IMR-90 (cell line): ENCODE measurements around the gene IFIT2. TPM values are rescaled to one million over a fixed set of nuclear protein-coding genes. Genes with fewer than 3 reads are reported as not detected.

Source experiments
- ATAC-seq: fragments of 200-7000 bp; cut with Tn5 transposase; 2 replicates; pipeline ENCODE4 v1.9.1; 2020; ENCODE audit warnings: low read depth, mild to moderate bottlenecking, moderate library complexity
- BruUV-seq: library from RNA; stranded (reverse); fragments of 400-500 nt; replicated peaks from 2 replicates; lab custom pipeline; 2021; lab: Mats Ljungman, UMichigan
- CTCF ChIA-PET: fragments of 300-600 bp; formaldehyde crosslinking; extraction: SDS; loops from one replicate; lab custom pipeline; 2021; ENCODE audit warnings: antibody characterized with exemption; lab: Yijun Ruan, JAX
- POLR2A ChIA-PET: fragments of 300-600 bp; sonication (Branson Sonifier 250); formaldehyde crosslinking; loops from one replicate; lab custom pipeline; 2022; ENCODE audit warnings: antibody characterized with exemption; ENCODE audit not compliant: unreplicated experiment; lab: Charles Lee
- DNase-seq: peaks from one replicate; pipeline ENCODE4 v3.0.0; 2013
- H2AFZ ChIP-seq: replicated peaks from 2 replicates; pipeline ENCODE3; 2013; ENCODE audit warnings: low read length, mild to moderate bottlenecking; ENCODE audit not compliant: poor library complexity
- H2AK5ac ChIP-seq: 2 replicates; pipeline ENCODE4 v1.6.1; 2013; ENCODE audit warnings: low read depth, low read length, inconsistent platforms
- H2AK9ac ChIP-seq: replicated peaks from 2 replicates; pipeline ENCODE3; 2013; ENCODE audit warnings: mild to moderate bottlenecking, low read depth, low read length, moderate library complexity; ENCODE audit not compliant: poor library complexity
- H2BK120ac ChIP-seq: 2 replicates; pipeline ENCODE4 v1.6.1; 2013; ENCODE audit warnings: low read depth, low read length, inconsistent platforms
- H2BK15ac ChIP-seq: 3 replicates; pipeline ENCODE4 v1.6.1; 2013; ENCODE audit warnings: low read depth, low read length, inconsistent platforms
- H2BK20ac ChIP-seq: 2 replicates; pipeline ENCODE4 v1.6.1; 2013; ENCODE audit warnings: low read depth, mild to moderate bottlenecking, inconsistent platforms, low read length, moderate library complexity
- H2BK5ac ChIP-seq: 2 replicates; pipeline ENCODE4 v1.6.1; 2013; ENCODE audit warnings: mild to moderate bottlenecking, low read depth, low read length, inconsistent platforms; ENCODE audit not compliant: poor library complexity, severe bottlenecking
- H3K14ac ChIP-seq: replicated peaks from 2 replicates; pipeline ENCODE4 v1.6.1; 2013; ENCODE audit warnings: low read depth, low read length, inconsistent platforms
- H3K18ac ChIP-seq: 2 replicates; pipeline ENCODE4 v1.6.1; 2013; ENCODE audit warnings: low read depth, low read length, control low read depth
- H3K23ac ChIP-seq: 2 replicates; pipeline ENCODE4 v1.6.1; 2013; ENCODE audit warnings: low read depth, low read length, inconsistent platforms
- H3K27ac ChIP-seq: 2 replicates; pipeline ENCODE4 v1.5.1; 2013; ENCODE audit warnings: mild to moderate bottlenecking, control low read depth, low read length; ENCODE audit not compliant: insufficient read depth
- H3K27me3 ChIP-seq: 2 replicates; pipeline ENCODE4 v1.6.1; 2013; ENCODE audit warnings: low read length; ENCODE audit not compliant: control insufficient read depth, insufficient read depth
- H3K36me3 ChIP-seq: 2 replicates; pipeline ENCODE4 v1.6.1; 2013; ENCODE audit warnings: low read length, mixed read lengths; ENCODE audit not compliant: control insufficient read depth, insufficient read depth
- H3K4ac ChIP-seq: 2 replicates; pipeline ENCODE4 v1.6.1; 2013; ENCODE audit warnings: low read depth, low read length, inconsistent platforms
- H3K4me1 ChIP-seq: 2 replicates; pipeline ENCODE4 v1.6.1; 2013; ENCODE audit warnings: low read length, mixed read lengths; ENCODE audit not compliant: control insufficient read depth, insufficient read depth
- H3K4me2 ChIP-seq: 2 replicates; pipeline ENCODE4 v1.6.1; 2013; ENCODE audit warnings: low read depth, mild to moderate bottlenecking, control low read depth, low read length, moderate library complexity
- H3K4me3 ChIP-seq: 2 replicates; pipeline ENCODE4 v1.5.1; 2013; ENCODE audit warnings: low read depth, mild to moderate bottlenecking, control low read depth, low read length, moderate library complexity; ENCODE audit not compliant: insufficient read depth
- H3K56ac ChIP-seq: 2 replicates; pipeline ENCODE4 v1.6.1; 2013; ENCODE audit warnings: low read length, inconsistent platforms; ENCODE audit not compliant: insufficient read depth; ENCODE audit errors: extremely low read depth
- H3K79me1 ChIP-seq, 2 experiments: 2 replicates each; pipeline ENCODE4 v1.6.1; 2013; ENCODE audit warnings: low read length in 2 of 2, inconsistent platforms in 1 of 2, low read depth in 1 of 2
- H3K9ac ChIP-seq: 2 replicates; pipeline ENCODE4 v1.6.1; 2013; ENCODE audit warnings: low read depth, low read length, control low read depth
- H3K9me1 ChIP-seq: 2 replicates; pipeline ENCODE4 v1.6.1; 2013; ENCODE audit warnings: low read length, inconsistent platforms; ENCODE audit not compliant: insufficient read depth
- H3K9me3 ChIP-seq: 2 replicates; pipeline ENCODE4 v1.6.1; 2013; ENCODE audit warnings: low read length; ENCODE audit not compliant: control insufficient read depth, insufficient read depth
- H4K20me1 ChIP-seq: 2 replicates; pipeline ENCODE4 v1.6.1; 2013; ENCODE audit warnings: low read length, inconsistent platforms; ENCODE audit not compliant: insufficient read depth
- H4K5ac ChIP-seq: 2 replicates; pipeline ENCODE4 v1.6.1; 2013; ENCODE audit warnings: mild to moderate bottlenecking, low read depth, low read length, control low read depth
- H4K8ac ChIP-seq, 2 experiments: 2 replicates each; pipeline ENCODE4 v1.6.1; 2013; ENCODE audit warnings: low read depth in 2 of 2, low read length in 2 of 2, control low read depth in 1 of 2, inconsistent platforms in 1 of 2
- H4K91ac ChIP-seq: 2 replicates; pipeline ENCODE4 v1.6.1; 2013; ENCODE audit warnings: low read depth, low read length, inconsistent platforms; ENCODE audit not compliant: insufficient read depth
- CEBPB ChIP-seq: IDR thresholded peaks from 2 replicates; pipeline ENCODE4 v1.6.1; 2012; ENCODE audit warnings: low read depth, low read length, improper control_type of control experiment
- CHD1 ChIP-seq: IDR thresholded peaks from 2 replicates; pipeline ENCODE4 v1.6.1; 2012; ENCODE audit warnings: low read depth, low read length, improper control_type of control experiment
- FOS ChIP-seq: fragments of 150-350 bp; IDR thresholded peaks from 2 replicates; pipeline ENCODE4 v1.6.1; 2016; ENCODE audit warnings: low read depth, low read length
- MAFK ChIP-seq: IDR thresholded peaks from 2 replicates; pipeline ENCODE4 v1.6.1; 2012; ENCODE audit warnings: low read depth, low read length, improper control_type of control experiment
- MAZ ChIP-seq: IDR thresholded peaks from 2 replicates; pipeline ENCODE4 v1.6.1; 2012; ENCODE audit warnings: low read depth, mild to moderate bottlenecking, low read length, improper control_type of control experiment, moderate library complexity, borderline replicate concordance
- NFE2L2 ChIP-seq: fragments of 150-350 bp; IDR thresholded peaks from 2 replicates; pipeline ENCODE4 v1.6.1; 2016; ENCODE audit warnings: low read depth, mild to moderate bottlenecking, low read length
- POLR2A ChIP-seq: IDR thresholded peaks from 2 replicates; pipeline ENCODE4 v1.6.1; 2012; ENCODE audit warnings: mild to moderate bottlenecking, low read depth, low read length
- RAD21 ChIP-seq: IDR thresholded peaks from 2 replicates; pipeline ENCODE4 v1.6.1; 2012; ENCODE audit warnings: low read length, improper control_type of control experiment
- RCOR1 ChIP-seq: IDR thresholded peaks from 2 replicates; pipeline ENCODE4 v1.6.1; 2012; ENCODE audit warnings: mild to moderate bottlenecking, low read length, improper control_type of control experiment; ENCODE audit not compliant: insufficient replicate concordance
- RFX5 ChIP-seq: IDR thresholded peaks from 2 replicates; pipeline ENCODE4 v1.8.0; 2012; ENCODE audit warnings: low read depth, mild to moderate bottlenecking, low read length, moderate library complexity
- WGBS, 2 experiments: methylation state at CpG; one replicate each; pipeline versions ENCODE4 v1.1.5 to v1.1.7; 2013; ENCODE audit warnings: missing lambda C conversion rate in 2 of 2; ENCODE audit not compliant: insufficient read length in 1 of 2; ENCODE audit errors: extremely low coverage in 2 of 2; 5-methylcytosine and 5-hydroxymethylcytosine counted together
- dilution Hi-C: fragments of 300-500 bp; cut with HindIII; formaldehyde crosslinking; loops from one replicate; pipeline ENCODE4 v1.14.3; 2018; ENCODE audit warnings: low sequenced_read_pairs; ENCODE audit not compliant: unreplicated experiment
- in situ Hi-C: fragments of 300-500 bp; cut with MboI; formaldehyde crosslinking; loops from 3 replicates; pipeline ENCODE4 v1.14.3; 2019; ENCODE audit warnings: low sequenced_read_pairs, inconsistent platforms, mixed read lengths
- intact Hi-C: fragments of 100-400 bp; cut with micrococcal nuclease; formaldehyde crosslinking; loops from 2 replicates; pipeline ENCODE4 v1.10.0; 2022
- polyA plus RNA-seq, 3 experiments: library from polyadenylated mRNA; depleted of rRNA; stranded (reverse); fragments of >200 nt; gene quantifications; 2 replicates each; pipeline ENCODE4 v1.2.3, GENCODE V29; 2012; ENCODE audit warnings: low replicate concordance in 1 of 3
- total RNA-seq: library from RNA; depleted of rRNA; stranded (reverse); fragments of >200 nt; gene quantifications from 2 replicates; pipeline ENCODE4 v1.2.3, GENCODE V29; 2012
- TF ChIP-seq, protein P1 (sequence below): conservative IDR thresholded peaks from 2 replicates; pipeline ENCODE4 v1.5.1; 2012; ENCODE audit warnings: mild to moderate bottlenecking, low read depth, low read length, improper control_type of control experiment
- TF ChIP-seq, protein P2 (sequence below): fragments of 150-350 bp; IDR thresholded peaks from 2 replicates; pipeline ENCODE4 v1.6.1; 2017; ENCODE audit warnings: mild to moderate bottlenecking, antibody characterized with exemption, low read length, low read depth

IFIT2 gene
- total and polyA plus RNA-seq, 2 of the 4 experiments (the other 2 are of a cell fraction), result 1.1 to 2.2 TPM

DNA sequence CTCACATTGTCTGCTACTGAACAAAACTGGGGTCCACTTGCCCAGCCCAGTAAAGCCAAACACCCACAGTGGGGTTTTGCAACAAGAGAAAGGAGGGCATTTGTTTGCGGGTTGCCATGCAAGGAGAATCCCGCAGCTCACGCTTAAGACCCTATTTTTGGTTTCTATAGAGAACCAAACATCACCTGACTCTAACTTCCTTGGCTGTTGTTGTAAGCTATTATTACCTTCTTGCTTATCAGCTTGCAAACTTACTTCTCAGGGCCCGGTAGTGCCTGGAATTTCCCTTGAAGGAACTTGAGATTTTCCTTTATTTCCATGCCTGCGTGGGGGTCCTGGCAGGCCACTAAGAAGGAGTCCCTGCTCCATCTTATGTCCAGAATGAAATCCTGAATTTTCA, 46.6 kb downstream of the IFIT2 start:
- H3K9me3 ChIP-seq, result no peaks in the 10 kb centered on the region
- H3K79me1 ChIP-seq, result no peaks in the 10 kb centered on the region
- dilution Hi-C loops (no loop called here), intact Hi-C loops (no loop called here), in situ Hi-C loops (no loop called here)
- ChIA-PET CTCF (no interaction called here), POLR2A (no interaction called here)
- no peak overlapping the region for H3K56ac ChIP-seq
- H2AK5ac ChIP-seq, result no peak overlapping the region
- no peak overlapping the region for H2AFZ ChIP-seq
- no peak overlapping the region for H4K5ac ChIP-seq
- no peak for ATAC-seq
- H3K4me3 ChIP-seq, result no peak overlapping the region
- TF ChIP-seq MAZ (no peak), CHD1 (no peak), NFE2L2 (no peak), RAD21 (no peak), FOS (no peak), RFX5 (no peak), POLR2A (no peak), MAFK (no peak), CEBPB (no peak), RCOR1 (no peak)
- TF ChIP-seq, protein P1, sequence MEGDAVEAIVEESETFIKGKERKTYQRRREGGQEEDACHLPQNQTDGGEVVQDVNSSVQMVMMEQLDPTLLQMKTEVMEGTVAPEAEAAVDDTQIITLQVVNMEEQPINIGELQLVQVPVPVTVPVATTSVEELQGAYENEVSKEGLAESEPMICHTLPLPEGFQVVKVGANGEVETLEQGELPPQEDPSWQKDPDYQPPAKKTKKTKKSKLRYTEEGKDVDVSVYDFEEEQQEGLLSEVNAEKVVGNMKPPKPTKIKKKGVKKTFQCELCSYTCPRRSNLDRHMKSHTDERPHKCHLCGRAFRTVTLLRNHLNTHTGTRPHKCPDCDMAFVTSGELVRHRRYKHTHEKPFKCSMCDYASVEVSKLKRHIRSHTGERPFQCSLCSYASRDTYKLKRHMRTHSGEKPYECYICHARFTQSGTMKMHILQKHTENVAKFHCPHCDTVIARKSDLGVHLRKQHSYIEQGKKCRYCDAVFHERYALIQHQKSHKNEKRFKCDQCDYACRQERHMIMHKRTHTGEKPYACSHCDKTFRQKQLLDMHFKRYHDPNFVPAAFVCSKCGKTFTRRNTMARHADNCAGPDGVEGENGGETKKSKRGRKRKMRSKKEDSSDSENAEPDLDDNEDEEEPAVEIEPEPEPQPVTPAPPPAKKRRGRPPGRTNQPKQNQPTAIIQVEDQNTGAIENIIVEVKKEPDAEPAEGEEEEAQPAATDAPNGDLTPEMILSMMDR, result no peak
- TF ChIP-seq, protein P2, sequence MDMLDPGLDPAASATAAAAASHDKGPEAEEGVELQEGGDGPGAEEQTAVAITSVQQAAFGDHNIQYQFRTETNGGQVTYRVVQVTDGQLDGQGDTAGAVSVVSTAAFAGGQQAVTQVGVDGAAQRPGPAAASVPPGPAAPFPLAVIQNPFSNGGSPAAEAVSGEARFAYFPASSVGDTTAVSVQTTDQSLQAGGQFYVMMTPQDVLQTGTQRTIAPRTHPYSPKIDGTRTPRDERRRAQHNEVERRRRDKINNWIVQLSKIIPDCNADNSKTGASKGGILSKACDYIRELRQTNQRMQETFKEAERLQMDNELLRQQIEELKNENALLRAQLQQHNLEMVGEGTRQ, result no peak
- H2AK9ac ChIP-seq, result no peak overlapping the region
- H3K18ac ChIP-seq, result no peak overlapping the region
- no peak overlapping the region for H3K4ac ChIP-seq
- no peak overlapping the region for H3K9ac ChIP-seq
- no peak overlapping the region for H2BK120ac ChIP-seq
- peaks cover 5% of the 10 kb centered on the region for H3K9me1 ChIP-seq
- no peak overlapping the region for H4K8ac ChIP-seq
- no peak for DNase-seq
- H4K20me1 ChIP-seq, result no peaks in the 10 kb centered on the region
- H3K23ac ChIP-seq, result no peak overlapping the region
- no peak overlapping the region for H2BK20ac ChIP-seq
- H3K4me1 ChIP-seq, result peaks cover 20% of the 10 kb centered on the region
- WGBS, 2 experiments, result 80% methylated on average over 2 of the region's 5 CpGs; no CpG with 5 or more reads in 1 of the 2 experiments
- H3K36me3 ChIP-seq, result no peaks in the 10 kb centered on the region
- no peak overlapping the region for H3K4me2 ChIP-seq
- H3K27ac ChIP-seq, result no peak overlapping the region
- H2BK15ac ChIP-seq, result no peak overlapping the region
- H3K14ac ChIP-seq, result no peak overlapping the region
- BruUV-seq, result no TSS peak
- no peak overlapping the region for H2BK5ac ChIP-seq
- no peaks in the 10 kb centered on the region for H3K27me3 ChIP-seq
- H4K91ac ChIP-seq, result no peak overlapping the region
